Activated T-cell treated with anti-CD3 and anti-CD28 coated beads for 1 hour (primary cell): ENCODE data around the gene GALNT2.
A peak's percentile ranks its signal among the peaks of the same experiment; 100 is the strongest.

Experiments
- DNase-seq: peaks from one replicate; pipeline ENCODE4 v3.0.0-alpha.2; 2020; ENCODE audit warnings: low read depth

GALNT2 gene

GRCh38 chr1:230303822-230304221, 236.8 kb downstream of the GALNT2 start:
- no peak for DNase-seq

- no peak for DNase-seq
Measured at GRCh38 chr1:230306169-230306568, 239.1 kb downstream of the GALNT2 start.

GRCh38 chr1:230307213-230307612, 240.2 kb downstream of the GALNT2 start:
- no peak for DNase-seq

GRCh38 chr1:230308039-230308438, 241.0 kb downstream of the GALNT2 start:
- DNase-seq: no peak

- no peak for DNase-seq
Measured at GRCh38 chr1:230308821-230309220, 241.8 kb downstream of the GALNT2 start.

GRCh38 chr1:230309646-230310177, 242.7 kb downstream of the GALNT2 start:
- DNase-seq: no peak

- DNase-seq: peak; percentile 48
Measured at GRCh38 chr1:230310381-230311163, 243.5 kb downstream of the GALNT2 start.

GRCh38 chr1:230312676-230313075, 245.6 kb downstream of the GALNT2 start:
- no peak for DNase-seq

- DNase-seq: no peak
Measured at GRCh38 chr1:230313453-230314141, 246.6 kb downstream of the GALNT2 start.

- no peak for DNase-seq
Measured at GRCh38 chr1:230314142-230314470, 247.1 kb downstream of the GALNT2 start.

- no peak for DNase-seq
Measured at GRCh38 chr1:230315099-230315498, 248.1 kb downstream of the GALNT2 start.

- DNase-seq: no peak
Measured at GRCh38 chr1:230316864-230317745, 250.1 kb downstream of the GALNT2 start.

GRCh38 chr1:230317823-230318819, 251.1 kb downstream of the GALNT2 start:
- DNase-seq: no peak

GRCh38 chr1:230319014-230319747, 252.1 kb downstream of the GALNT2 start:
- no peak for DNase-seq

GRCh38 chr1:230320804-230321203, 253.8 kb downstream of the GALNT2 start:
- no peak for DNase-seq

- DNase-seq: no peak
Measured at GRCh38 chr1:230321341-230321740, 254.3 kb downstream of the GALNT2 start.

GRCh38 chr1:230321741-230322420, 254.8 kb downstream of the GALNT2 start:
- no peak for DNase-seq

- no peak for DNase-seq
Measured at GRCh38 chr1:230322421-230322756, 255.4 kb downstream of the GALNT2 start.

GRCh38 chr1:230322967-230323547, 256.0 kb downstream of the GALNT2 start:
- no peak for DNase-seq

- no peak for DNase-seq
Measured at GRCh38 chr1:230323686-230324085, 256.6 kb downstream of the GALNT2 start.
